ENCODE data around the gene LCN15.
A peak's percentile ranks its signal among the peaks of the same experiment; 100 is the strongest.

LCN15 gene

GRCh38 chr9:136748201-136748600, 16.1 kb downstream of the LCN15 start, which contains the start of gene LCN6:
Gene LCN6 (minus strand): TSS chr9:136748525. CDS start chr9:136748483, 42 bp downstream.
- Histone ChIP-seq H3K18ac (ENCODE audit: low read depth in 1 of 2, low read length in 2 of 2) (no peak within 1 kb of the TSS), H2BK5ac (ENCODE audit: low read depth, low read length, poor library complexity, severe bottlenecking) (no peak within 1 kb of the TSS), H2BK15ac (ENCODE audit: low read depth, poor library complexity, severe bottlenecking) (no peak within 1 kb of the TSS), H3K9me3 (ENCODE audit: control insufficient read depth, low read length) (peaks cover 8% of the 10 kb centered on the region), H3K27ac (ENCODE audit: low read length, poor library complexity, severe bottlenecking) (no peak within 1 kb of the TSS), H3K4me2 (ENCODE audit: low read length, poor library complexity, severe bottlenecking) (no peak within 1 kb of the TSS), H4K8ac (ENCODE audit: low read length) (no peak within 1 kb of the TSS), H4K91ac (ENCODE audit: low read length) (no peak within 1 kb of the TSS), H3K14ac (ENCODE audit: low read length in 2 of 2) (peak within 1 kb of the TSS in 1 of 2 experiments; percentile 87), H3K4me1 (ENCODE audit: control insufficient read depth, insufficient read depth, low read depth, low read length) (peaks cover 5% of the 10 kb centered on the region), H2AK5ac (ENCODE audit: low read length, severe bottlenecking) (no peak within 1 kb of the TSS), H3K23ac (ENCODE audit: low read length in 2 of 2) (no peak within 1 kb of the TSS), H3K4ac (ENCODE audit: low read depth in 1 of 2, low read length in 2 of 2) (no peak within 1 kb of the TSS), H3K79me1 (replicated peaks; ENCODE audit: low read length, poor library complexity, severe bottlenecking) (no peaks in the 10 kb centered on the region), H3K27me3 (ENCODE audit: control insufficient read depth in 1 of 2, insufficient read depth in 1 of 2, low read length in 2 of 2) (peaks cover 46 to 52% of the 10 kb centered on the region in 2 experiments), H2AFZ (ENCODE audit: low read depth, low read length) (no peak within 1 kb of the TSS), H3K36me3 (ENCODE audit: control insufficient read depth in 1 of 2, insufficient read depth in 2 of 2, low read depth in 1 of 2, low read length in 2 of 2) (peaks cover 0 to 4% of the 10 kb centered on the region in 2 experiments), H2BK12ac (ENCODE audit: low read length in 2 of 2) (peak within 1 kb of the TSS in 1 of 2 experiments; percentile 47), H3K4me3 (ENCODE audit: insufficient read depth in 1 of 2, low read depth in 1 of 2, low read length in 2 of 2) (no peak within 1 kb of the TSS), H3K9ac (ENCODE audit: low read length) (no peak within 1 kb of the TSS), H2BK120ac (ENCODE audit: low read depth, low read length) (no peak within 1 kb of the TSS)
- DNase-seq = no peak
- 76% methylated on average over 8 of the region's 8 CpGs for WGBS

- H3K23ac ChIP-seq (ENCODE audit: low read length in 2 of 2) = no peak overlapping the region
- no peak overlapping the region for H2AK5ac ChIP-seq (ENCODE audit: low read length, severe bottlenecking)
- peaks cover 49 to 54% of the 10 kb centered on the region in 2 experiments for H3K27me3 ChIP-seq (ENCODE audit: control insufficient read depth in 1 of 2, insufficient read depth in 1 of 2, low read length in 2 of 2)
- WGBS = 91% methylated on average over 22 of the region's 22 CpGs
- no peak for DNase-seq
- no peak overlapping the region for H3K4me3 ChIP-seq (ENCODE audit: insufficient read depth in 1 of 2, low read depth in 1 of 2, low read length in 2 of 2)
- peaks cover 0 to 4% of the 10 kb centered on the region in 2 experiments for H3K36me3 ChIP-seq (ENCODE audit: control insufficient read depth in 1 of 2, insufficient read depth in 2 of 2, low read depth in 1 of 2, low read length in 2 of 2)
- H3K4me1 ChIP-seq (ENCODE audit: control insufficient read depth, insufficient read depth, low read depth, low read length) = peaks cover 5% of the 10 kb centered on the region
- H3K4me2 ChIP-seq (ENCODE audit: low read length, poor library complexity, severe bottlenecking) = no peak overlapping the region
- no peak overlapping the region for H3K27ac ChIP-seq (ENCODE audit: low read length, poor library complexity, severe bottlenecking)
- H3K18ac ChIP-seq (ENCODE audit: low read depth in 1 of 2, low read length in 2 of 2) = no peak overlapping the region
- no peaks in the 10 kb centered on the region for H3K79me1 ChIP-seq (replicated peaks; ENCODE audit: low read length, poor library complexity, severe bottlenecking)
- no peak overlapping the region for H4K91ac ChIP-seq (ENCODE audit: low read length)
- H2BK15ac ChIP-seq (ENCODE audit: low read depth, poor library complexity, severe bottlenecking) = no peak overlapping the region
- H2BK12ac ChIP-seq (ENCODE audit: low read length in 2 of 2) = no peak overlapping the region
- H3K9ac ChIP-seq (ENCODE audit: low read length) = no peak overlapping the region
- peaks cover 8% of the 10 kb centered on the region for H3K9me3 ChIP-seq (ENCODE audit: control insufficient read depth, low read length)
- no peak overlapping the region for H2BK5ac ChIP-seq (ENCODE audit: low read depth, low read length, poor library complexity, severe bottlenecking)
- no peak overlapping the region for H4K8ac ChIP-seq (ENCODE audit: low read length)
- H2AFZ ChIP-seq (ENCODE audit: low read depth, low read length) = no peak overlapping the region
- no peak overlapping the region for H2BK120ac ChIP-seq (ENCODE audit: low read depth, low read length)
- no peak overlapping the region for H3K14ac ChIP-seq (ENCODE audit: low read length in 2 of 2)
- no peak overlapping the region for H3K4ac ChIP-seq (ENCODE audit: low read depth in 1 of 2, low read length in 2 of 2)
Measured at GRCh38 chr9:136747161-136748060, 16.9 kb downstream of the LCN15 start.

GRCh38 chr9:136746621-136747020, 17.7 kb downstream of the LCN15 start:
- peaks cover 5% of the 10 kb centered on the region for H3K4me1 ChIP-seq (ENCODE audit: control insufficient read depth, insufficient read depth, low read depth, low read length)
- 94% methylated on average over 18 of the region's 18 CpGs for WGBS

GRCh38 chr9:136746155-136746490, 18.2 kb downstream of the LCN15 start:
- H3K36me3 ChIP-seq (ENCODE audit: control insufficient read depth in 1 of 2, insufficient read depth in 2 of 2, low read depth in 1 of 2, low read length in 2 of 2) = peaks cover 0 to 4% of the 10 kb centered on the region in 2 experiments
- no peak for DNase-seq
- H3K14ac ChIP-seq (ENCODE audit: low read length in 2 of 2) = no peak overlapping the region
- no peak overlapping the region for H2BK120ac ChIP-seq (ENCODE audit: low read depth, low read length)
- no peak overlapping the region for H3K4ac ChIP-seq (ENCODE audit: low read depth in 1 of 2, low read length in 2 of 2)
- no peak overlapping the region for H2AK5ac ChIP-seq (ENCODE audit: low read length, severe bottlenecking)
- H3K27me3 ChIP-seq (ENCODE audit: control insufficient read depth in 1 of 2, insufficient read depth in 1 of 2, low read length in 2 of 2) = peaks cover 51 to 56% of the 10 kb centered on the region in 2 experiments
- no peak overlapping the region for H4K8ac ChIP-seq (ENCODE audit: low read length)
- H3K9me3 ChIP-seq (ENCODE audit: control insufficient read depth, low read length) = no peaks in the 10 kb centered on the region
- no peak overlapping the region for H3K23ac ChIP-seq (ENCODE audit: low read length in 2 of 2)
- no peak overlapping the region for H3K4me2 ChIP-seq (ENCODE audit: low read length, poor library complexity, severe bottlenecking)
- H2BK12ac ChIP-seq (ENCODE audit: low read length in 2 of 2) = no peak overlapping the region
- H3K18ac ChIP-seq (ENCODE audit: low read depth in 1 of 2, low read length in 2 of 2) = no peak overlapping the region
- no peak overlapping the region for H2BK15ac ChIP-seq (ENCODE audit: low read depth, poor library complexity, severe bottlenecking)
- 81% methylated on average over 22 of the region's 22 CpGs for WGBS
- H3K27ac ChIP-seq (ENCODE audit: low read length, poor library complexity, severe bottlenecking) = no peak overlapping the region
- H3K79me1 ChIP-seq (replicated peaks; ENCODE audit: low read length, poor library complexity, severe bottlenecking) = no peaks in the 10 kb centered on the region
- peaks cover 7% of the 10 kb centered on the region for H3K4me1 ChIP-seq (ENCODE audit: control insufficient read depth, insufficient read depth, low read depth, low read length)
- H2AFZ ChIP-seq (ENCODE audit: low read depth, low read length) = no peak overlapping the region
- H3K4me3 ChIP-seq (ENCODE audit: insufficient read depth in 1 of 2, low read depth in 1 of 2, low read length in 2 of 2) = no peak overlapping the region
- no peak overlapping the region for H4K91ac ChIP-seq (ENCODE audit: low read length)
- H2BK5ac ChIP-seq (ENCODE audit: low read depth, low read length, poor library complexity, severe bottlenecking) = no peak overlapping the region
- no peak overlapping the region for H3K9ac ChIP-seq (ENCODE audit: low read length)

More at GRCh38 chr9:136746621-136747020, 17.7 kb downstream of the LCN15 start:
- Histone ChIP-seq H2BK5ac (ENCODE audit: low read depth, low read length, poor library complexity, severe bottlenecking) (no peak overlapping the region), H3K4ac (ENCODE audit: low read depth in 1 of 2, low read length in 2 of 2) (no peak overlapping the region), H2BK12ac (ENCODE audit: low read length in 2 of 2) (no peak overlapping the region), H3K23ac (ENCODE audit: low read length in 2 of 2) (no peak overlapping the region), H3K9ac (ENCODE audit: low read length) (no peak overlapping the region), H3K36me3 (ENCODE audit: control insufficient read depth in 1 of 2, insufficient read depth in 2 of 2, low read depth in 1 of 2, low read length in 2 of 2) (peaks cover 0 to 4% of the 10 kb centered on the region in 2 experiments), H3K18ac (ENCODE audit: low read depth in 1 of 2, low read length in 2 of 2) (no peak overlapping the region), H2BK15ac (ENCODE audit: low read depth, poor library complexity, severe bottlenecking) (no peak overlapping the region), H3K27me3 (ENCODE audit: control insufficient read depth in 1 of 2, insufficient read depth in 1 of 2, low read length in 2 of 2) (peaks cover 50 to 54% of the 10 kb centered on the region in 2 experiments), H3K14ac (ENCODE audit: low read length in 2 of 2) (no peak overlapping the region), H4K91ac (ENCODE audit: low read length) (no peak overlapping the region), H2AFZ (ENCODE audit: low read depth, low read length) (no peak overlapping the region), H2AK5ac (ENCODE audit: low read length, severe bottlenecking) (no peak overlapping the region), H3K27ac (ENCODE audit: low read length, poor library complexity, severe bottlenecking) (no peak overlapping the region), H3K4me3 (ENCODE audit: insufficient read depth in 1 of 2, low read depth in 1 of 2, low read length in 2 of 2) (no peak overlapping the region), H3K4me2 (ENCODE audit: low read length, poor library complexity, severe bottlenecking) (no peak overlapping the region), H3K9me3 (ENCODE audit: control insufficient read depth, low read length) (peaks cover under 1% of the 10 kb centered on the region), H3K79me1 (replicated peaks; ENCODE audit: low read length, poor library complexity, severe bottlenecking) (no peaks in the 10 kb centered on the region), H4K8ac (ENCODE audit: low read length) (no peak overlapping the region), H2BK120ac (ENCODE audit: low read depth, low read length) (no peak overlapping the region)
- no peak for DNase-seq

All from mesenchymal stem cell (in vitro differentiated cells and primary cell).